Measurements from ENCODE around the gene OR6C76. TPM values are rescaled to one million over a fixed set of nuclear protein-coding genes. Genes with fewer than 3 reads are reported as not detected.

Gene OR6C76
- total and polyA plus RNA-seq, 2 of the 4 experiments (the other 2 are of a cell fraction): not detected

DNA sequence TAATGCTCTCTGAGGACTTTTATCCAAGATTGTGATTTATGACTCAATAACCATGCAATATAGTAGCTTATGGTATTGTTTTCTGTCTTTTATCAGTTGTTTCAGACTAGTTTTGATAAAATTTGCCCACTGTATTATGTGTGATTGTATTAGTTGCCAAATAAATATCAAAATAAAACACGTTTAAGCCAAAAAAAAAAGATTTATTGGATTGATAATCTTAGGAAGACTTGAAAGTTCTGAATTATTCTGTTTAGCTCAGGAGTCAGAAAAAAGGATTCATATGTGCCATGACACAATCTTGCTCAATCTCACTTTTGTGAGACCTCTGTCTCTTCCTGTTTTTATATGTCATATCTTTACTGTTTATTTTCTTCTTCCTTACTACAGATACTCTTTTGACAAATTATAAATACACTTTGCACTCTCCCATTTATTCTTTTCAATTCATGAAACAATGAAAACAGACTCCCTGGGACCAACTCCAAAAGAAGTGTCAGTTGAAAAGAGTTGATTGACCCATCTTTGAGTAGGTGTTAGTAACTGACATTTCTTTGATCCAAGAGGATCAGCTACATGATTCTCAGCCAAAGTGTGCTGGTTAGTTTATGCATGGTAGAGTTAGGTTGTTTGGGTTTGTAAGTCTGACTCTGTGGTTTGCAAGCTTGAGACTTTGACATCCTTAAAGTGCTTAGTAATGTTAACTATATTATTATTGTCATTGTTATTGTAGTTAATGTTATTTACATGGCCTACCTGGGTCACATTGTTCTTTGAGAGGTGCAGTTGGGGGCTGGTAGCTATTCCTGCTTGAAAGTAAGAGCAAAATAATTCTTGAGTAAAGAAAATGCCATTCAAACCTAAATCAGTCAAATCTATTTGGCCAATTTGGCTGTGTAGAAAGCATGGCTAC is 2.5 kb downstream of the OR6C76 start:
- Histone ChIP-seq H4K91ac (ENCODE audit: insufficient read depth, low read depth, low read length) (no peak overlapping the region), H3K9me3 (ENCODE audit: control insufficient read depth, insufficient read depth, low read length) (no peaks in the 10 kb centered on the region)
- no CpG with 5 or more reads among the region's 1 CpG for WGBS, 2 experiments (ENCODE audit: extremely low coverage in 2 of 2, insufficient read length in 1 of 2)

More for the DNA sequence above, 2.5 kb downstream of the OR6C76 start:
- ChIA-PET CTCF (no interaction called here), POLR2A (ENCODE audit: unreplicated experiment) (no interaction called here)
- no peaks in the 10 kb centered on the region for H4K20me1 ChIP-seq (ENCODE audit: insufficient read depth, low read length)
- in situ Hi-C loops (cut with MboI; ENCODE audit: low sequenced_read_pairs) (no loop called here), intact Hi-C loops (cut with micrococcal nuclease) (no loop called here), dilution Hi-C loops (cut with HindIII; ENCODE audit: low sequenced_read_pairs, unreplicated experiment) (no loop called here)
- no peak overlapping the region for H3K4me2 ChIP-seq (ENCODE audit: low read depth, low read length)
- H3K27me3 ChIP-seq (ENCODE audit: control insufficient read depth, insufficient read depth, low read length): no peaks in the 10 kb centered on the region
- H3K79me1 ChIP-seq (ENCODE audit: low read depth in 1 of 2, low read length in 2 of 2): no peaks in the 10 kb centered on the region
- H3K4me3 ChIP-seq (ENCODE audit: insufficient read depth, low read depth, low read length): no peak overlapping the region
- no peak overlapping the region for H3K4ac ChIP-seq (ENCODE audit: low read depth, low read length)
- no peak overlapping the region for H2BK20ac ChIP-seq (ENCODE audit: low read depth, low read length)
- H3K27ac ChIP-seq (ENCODE audit: insufficient read depth, low read length): no peak overlapping the region
- no TSS peak for BruUV-seq (replicated peaks)
- H4K5ac ChIP-seq (ENCODE audit: low read depth, low read length): no peak overlapping the region
- no peak overlapping the region for H2AFZ ChIP-seq (replicated peaks; ENCODE audit: low read length, poor library complexity)
- no peaks in the 10 kb centered on the region for H3K4me1 ChIP-seq (ENCODE audit: control insufficient read depth, insufficient read depth, low read length)
- H2BK15ac ChIP-seq (ENCODE audit: low read depth, low read length): no peak overlapping the region
- no peak overlapping the region for H3K56ac ChIP-seq (ENCODE audit: extremely low read depth, insufficient read depth, low read length)
- no peak overlapping the region for H4K8ac ChIP-seq (ENCODE audit: low read depth in 2 of 2, low read length in 2 of 2)
- H2BK5ac ChIP-seq (ENCODE audit: low read depth, low read length, poor library complexity, severe bottlenecking): no peak overlapping the region
- DNase-seq (no peak), ATAC-seq (ENCODE audit: low read depth) (no peak)
- TF ChIP-seq FOS (IDR thresholded peaks at IDR 0.05; ENCODE audit: low read depth, low read length) (no peak), RCOR1 (IDR thresholded peaks at IDR 0.05; ENCODE audit: insufficient replicate concordance, low read length) (no peak), MAFK (IDR thresholded peaks at IDR 0.05; ENCODE audit: low read depth, low read length) (no peak), RFX5 (IDR thresholded peaks at IDR 0.05; ENCODE audit: low read depth, low read length) (no peak), CEBPB (IDR thresholded peaks at IDR 0.05; ENCODE audit: low read depth, low read length) (no peak), MXI1 (IDR thresholded peaks at IDR 0.05; ENCODE audit: borderline replicate concordance, low read depth, low read length) (no peak), RAD21 (IDR thresholded peaks at IDR 0.05; ENCODE audit: low read length) (no peak), BHLHE40 (IDR thresholded peaks at IDR 0.05; ENCODE audit: low read depth, low read length) (no peak), MAZ (IDR thresholded peaks at IDR 0.05; ENCODE audit: borderline replicate concordance, low read depth, low read length) (no peak)
- TF ChIP-seq, protein P1, sequence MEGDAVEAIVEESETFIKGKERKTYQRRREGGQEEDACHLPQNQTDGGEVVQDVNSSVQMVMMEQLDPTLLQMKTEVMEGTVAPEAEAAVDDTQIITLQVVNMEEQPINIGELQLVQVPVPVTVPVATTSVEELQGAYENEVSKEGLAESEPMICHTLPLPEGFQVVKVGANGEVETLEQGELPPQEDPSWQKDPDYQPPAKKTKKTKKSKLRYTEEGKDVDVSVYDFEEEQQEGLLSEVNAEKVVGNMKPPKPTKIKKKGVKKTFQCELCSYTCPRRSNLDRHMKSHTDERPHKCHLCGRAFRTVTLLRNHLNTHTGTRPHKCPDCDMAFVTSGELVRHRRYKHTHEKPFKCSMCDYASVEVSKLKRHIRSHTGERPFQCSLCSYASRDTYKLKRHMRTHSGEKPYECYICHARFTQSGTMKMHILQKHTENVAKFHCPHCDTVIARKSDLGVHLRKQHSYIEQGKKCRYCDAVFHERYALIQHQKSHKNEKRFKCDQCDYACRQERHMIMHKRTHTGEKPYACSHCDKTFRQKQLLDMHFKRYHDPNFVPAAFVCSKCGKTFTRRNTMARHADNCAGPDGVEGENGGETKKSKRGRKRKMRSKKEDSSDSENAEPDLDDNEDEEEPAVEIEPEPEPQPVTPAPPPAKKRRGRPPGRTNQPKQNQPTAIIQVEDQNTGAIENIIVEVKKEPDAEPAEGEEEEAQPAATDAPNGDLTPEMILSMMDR (conservative IDR thresholded peaks at IDR 0.05; ENCODE audit: low read depth, low read length): no peak
- TF ChIP-seq, protein P2, sequence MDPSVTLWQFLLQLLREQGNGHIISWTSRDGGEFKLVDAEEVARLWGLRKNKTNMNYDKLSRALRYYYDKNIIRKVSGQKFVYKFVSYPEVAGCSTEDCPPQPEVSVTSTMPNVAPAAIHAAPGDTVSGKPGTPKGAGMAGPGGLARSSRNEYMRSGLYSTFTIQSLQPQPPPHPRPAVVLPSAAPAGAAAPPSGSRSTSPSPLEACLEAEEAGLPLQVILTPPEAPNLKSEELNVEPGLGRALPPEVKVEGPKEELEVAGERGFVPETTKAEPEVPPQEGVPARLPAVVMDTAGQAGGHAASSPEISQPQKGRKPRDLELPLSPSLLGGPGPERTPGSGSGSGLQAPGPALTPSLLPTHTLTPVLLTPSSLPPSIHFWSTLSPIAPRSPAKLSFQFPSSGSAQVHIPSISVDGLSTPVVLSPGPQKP (IDR thresholded peaks at IDR 0.05; ENCODE audit: borderline replicate concordance, low read depth, low read length): no peak
- no peak overlapping the region for H3K23ac ChIP-seq (ENCODE audit: low read depth, low read length)
- no peaks in the 10 kb centered on the region for H3K9me1 ChIP-seq (ENCODE audit: insufficient read depth, low read length)
- no peaks in the 10 kb centered on the region for H3K36me3 ChIP-seq (ENCODE audit: control insufficient read depth, insufficient read depth, low read length)
- no peak overlapping the region for H3K18ac ChIP-seq (ENCODE audit: low read depth, low read length)
- no peak overlapping the region for H3K14ac ChIP-seq (replicated peaks; ENCODE audit: low read depth, low read length)
- H2AK9ac ChIP-seq (replicated peaks; ENCODE audit: low read depth, low read length, poor library complexity): no peak overlapping the region
- H2AK5ac ChIP-seq (ENCODE audit: low read depth, low read length): no peak overlapping the region
- no peak overlapping the region for H3K9ac ChIP-seq (ENCODE audit: low read depth, low read length)
- no peak overlapping the region for H2BK120ac ChIP-seq (ENCODE audit: low read depth, low read length)
